CMK (cell line): ENCODE results near the gene TLE1.
"Not testable (repeated sequence)": the region's sequence is repeated elsewhere in the genome, so short reads cannot be mapped to it uniquely, and the experiment has no call there.

Experiments
- DNase-seq: peaks from one replicate; pipeline ENCODE4 v3.0.0-alpha.2; 2010; ENCODE audit warnings: low read depth

The TLE1 gene

DNA sequence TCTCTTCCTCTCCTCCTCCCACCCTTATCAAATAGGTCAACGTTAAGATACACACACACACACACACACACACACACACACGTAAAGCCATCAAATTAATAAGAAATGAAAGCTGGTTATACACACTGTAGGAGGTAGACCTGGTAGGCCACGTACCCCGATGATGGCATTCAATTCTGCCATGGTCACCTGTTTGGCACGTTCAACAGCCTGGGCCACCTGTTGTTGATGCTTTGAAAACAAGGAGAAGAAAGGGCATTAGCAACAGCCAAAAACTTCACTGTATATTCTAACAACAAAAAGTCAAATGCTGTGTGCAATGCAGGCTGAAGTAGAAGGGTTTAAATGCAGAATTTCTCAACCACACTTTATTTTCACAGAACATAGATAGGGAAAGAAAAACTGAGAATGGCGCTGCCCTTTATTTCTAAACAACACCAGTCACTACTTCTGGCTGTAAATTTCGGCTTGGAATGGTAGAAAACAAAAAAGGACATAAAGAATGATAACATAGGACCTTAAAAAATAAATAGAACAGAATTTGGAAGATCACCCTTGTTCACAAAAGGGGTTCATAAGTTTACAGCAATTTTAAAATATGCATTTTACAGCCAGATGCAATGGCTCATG is 37.2 kb downstream of the TLE1 start:
- no peak for DNase-seq

GRCh38 chr9:81650586-81651515 is 38.5 kb downstream of the TLE1 start:
- DNase-seq = no peak

- DNase-seq = no peak
These were observed 39.7 kb downstream of the TLE1 start for GRCh38 chr9:81649475-81650240.

- DNase-seq = no peak
These were observed 40.5 kb downstream of the TLE1 start for GRCh38 chr9:81648891-81649290.

GRCh38 chr9:81646337-81646736 is 43.0 kb downstream of the TLE1 start:
- no peak for DNase-seq

DNA sequence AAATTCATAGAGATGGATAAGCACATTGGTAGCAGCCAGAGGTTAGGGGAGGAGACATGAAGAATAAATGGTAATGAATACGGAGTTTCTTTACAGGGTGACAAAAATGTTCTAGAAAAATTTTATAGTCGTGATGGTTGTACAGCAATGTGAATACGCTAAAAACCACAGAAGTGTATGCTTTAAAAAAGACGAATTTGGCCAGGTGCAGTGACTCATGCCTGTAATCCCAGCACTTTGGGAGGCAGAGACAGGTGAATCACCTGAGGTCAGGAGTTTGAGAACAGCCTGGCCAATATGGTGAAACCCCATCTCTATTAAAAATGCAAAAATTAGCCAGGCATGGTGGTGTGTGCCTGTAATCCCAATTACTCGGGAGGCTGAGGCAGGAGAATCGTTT is 44.8 kb downstream of the TLE1 start:
- DNase-seq = not testable (repeated sequence)

DNA sequence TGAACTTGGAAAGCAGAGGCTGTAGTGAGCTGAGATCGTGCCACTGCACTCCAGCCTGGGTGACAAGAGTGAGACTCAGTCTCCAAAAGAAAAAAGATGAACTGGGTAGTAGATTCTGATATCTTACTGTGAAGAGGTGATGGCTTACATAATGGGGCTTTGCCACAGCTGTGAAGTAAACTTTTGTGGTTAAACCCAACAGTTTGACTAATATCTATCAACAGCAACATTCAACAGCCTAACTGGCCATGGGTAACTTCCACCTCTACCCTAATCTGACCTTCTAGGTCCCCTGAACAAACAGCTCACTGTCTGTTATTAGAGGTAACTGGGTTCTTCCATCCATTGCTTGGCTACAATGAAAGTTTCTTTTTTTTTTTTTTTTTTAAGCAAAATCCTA is 52.1 kb downstream of the TLE1 start:
- DNase-seq = no peak

DNA sequence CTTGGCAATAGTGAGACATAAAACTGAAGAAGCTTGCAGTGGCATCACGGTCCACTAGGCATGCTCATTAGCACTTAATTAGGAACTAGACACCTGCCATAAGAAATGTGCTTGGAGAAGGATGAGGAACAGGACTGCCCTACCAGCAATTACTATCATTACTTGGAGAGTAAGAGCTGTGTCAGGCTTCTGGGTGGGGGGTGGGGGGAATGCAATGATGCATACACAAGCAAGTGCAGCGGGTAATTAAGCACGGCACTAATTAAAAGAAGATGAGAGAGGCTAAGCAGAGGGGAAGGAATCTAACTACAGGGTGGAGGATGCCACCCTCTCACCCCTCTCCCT is 53.1 kb downstream of the TLE1 start:
- no peak for DNase-seq

DNA sequence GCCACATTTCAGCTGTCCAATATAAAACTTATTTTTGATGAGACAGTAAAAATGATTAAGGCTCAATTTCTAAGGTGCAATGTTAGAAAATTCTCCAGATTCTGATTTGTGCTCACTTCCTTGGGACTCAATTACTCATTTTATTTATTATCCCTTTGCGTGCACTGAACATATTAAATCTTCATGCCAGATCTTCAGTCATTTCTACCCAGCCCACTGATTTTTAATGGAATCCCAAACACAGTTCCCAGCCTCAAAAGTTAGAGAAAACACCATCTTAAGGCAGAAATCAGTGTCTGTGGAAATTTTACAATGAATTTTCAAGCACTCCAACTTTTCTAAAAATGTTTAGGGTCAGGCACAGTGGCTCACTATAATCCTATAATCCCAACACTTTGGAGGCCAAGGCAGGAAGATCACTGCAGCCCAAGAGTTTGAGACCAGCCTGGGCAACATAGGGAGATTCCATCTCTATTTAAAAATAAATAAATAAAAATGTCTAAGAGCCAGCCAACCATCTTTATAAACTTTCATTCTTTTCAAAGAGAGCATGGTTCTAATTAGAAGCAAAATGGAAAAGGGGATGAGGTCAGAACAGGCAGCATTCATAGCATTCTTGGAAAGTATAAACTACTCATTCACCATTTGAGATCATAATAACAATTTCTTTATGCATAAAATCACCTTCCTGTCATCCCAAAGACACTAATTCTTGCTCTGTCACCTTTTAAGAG is 53.7 kb downstream of the TLE1 start:
- no peak for DNase-seq

GRCh38 chr9:81634915-81635516 is 54.3 kb downstream of the TLE1 start:
- no peak for DNase-seq

DNA sequence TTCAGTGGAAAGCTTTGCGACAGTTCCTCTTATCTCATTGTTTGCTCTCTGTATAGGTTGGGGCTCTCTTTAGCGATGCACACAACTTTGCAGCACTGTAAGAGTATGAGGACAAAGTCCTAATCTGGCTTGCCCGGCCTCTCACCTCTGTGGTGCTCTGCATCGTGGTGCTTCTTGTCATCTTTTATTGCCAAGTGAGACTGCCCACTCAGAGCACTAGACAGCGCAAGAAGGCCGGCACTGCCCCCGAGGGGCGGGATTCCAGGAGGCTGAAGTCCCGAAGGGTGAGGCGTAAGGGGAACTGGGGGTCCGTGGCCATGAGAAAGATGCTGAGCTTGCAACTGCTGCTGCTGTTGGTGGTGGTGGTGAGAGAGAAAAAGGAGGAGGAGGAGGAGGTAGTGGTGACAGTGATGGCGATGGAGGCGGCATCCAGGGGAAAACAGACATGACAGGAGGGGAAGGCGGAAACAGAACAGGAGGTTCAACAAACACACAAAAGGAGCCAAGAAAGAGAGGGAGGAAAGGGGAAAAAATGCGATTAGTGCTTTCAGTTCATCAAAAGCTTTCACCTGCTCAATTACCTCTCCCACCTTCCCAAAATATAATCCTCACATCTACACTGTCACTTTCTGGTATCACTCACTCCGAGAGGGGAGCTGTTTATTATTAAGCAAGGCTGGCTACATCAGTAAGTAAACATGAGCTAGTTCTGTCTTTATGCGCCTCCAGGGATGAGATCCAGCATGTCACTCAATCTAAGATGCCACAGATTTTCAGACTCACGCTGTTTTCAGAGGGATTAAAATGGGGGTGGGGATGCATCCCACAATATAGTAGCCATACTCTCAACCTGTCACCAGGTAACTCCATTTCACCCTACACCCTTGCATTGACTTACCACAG is 55.1 kb downstream of the TLE1 start:
- DNase-seq = no peak

DNA sequence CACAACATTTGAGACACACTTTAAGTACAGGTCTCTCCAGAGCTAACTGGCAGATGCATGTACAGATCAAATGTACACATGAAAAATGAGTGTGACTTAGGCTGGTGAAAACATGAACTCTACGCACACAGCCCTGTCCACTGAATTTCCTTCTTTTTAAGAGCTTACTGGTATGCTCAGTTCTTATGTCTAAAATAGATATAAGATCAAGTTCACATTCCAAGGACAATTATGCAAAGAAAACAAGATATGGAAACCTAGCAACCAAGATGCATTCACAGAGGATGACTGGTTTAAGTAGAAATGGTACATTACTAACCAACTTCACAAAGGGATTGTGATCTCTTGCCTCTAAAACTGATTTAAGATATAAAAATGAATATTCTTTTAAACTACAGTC is 56.7 kb downstream of the TLE1 start:
- DNase-seq = no peak

- no peak for DNase-seq
These were observed 58.1 kb downstream of the TLE1 start for GRCh38 chr9:81631218-81631745.

- DNase-seq = no peak
These were observed 59.9 kb downstream of the TLE1 start for GRCh38 chr9:81629440-81629839.

- DNase-seq = no peak
These were observed 60.5 kb downstream of the TLE1 start for GRCh38 chr9:81628897-81629296.

DNA sequence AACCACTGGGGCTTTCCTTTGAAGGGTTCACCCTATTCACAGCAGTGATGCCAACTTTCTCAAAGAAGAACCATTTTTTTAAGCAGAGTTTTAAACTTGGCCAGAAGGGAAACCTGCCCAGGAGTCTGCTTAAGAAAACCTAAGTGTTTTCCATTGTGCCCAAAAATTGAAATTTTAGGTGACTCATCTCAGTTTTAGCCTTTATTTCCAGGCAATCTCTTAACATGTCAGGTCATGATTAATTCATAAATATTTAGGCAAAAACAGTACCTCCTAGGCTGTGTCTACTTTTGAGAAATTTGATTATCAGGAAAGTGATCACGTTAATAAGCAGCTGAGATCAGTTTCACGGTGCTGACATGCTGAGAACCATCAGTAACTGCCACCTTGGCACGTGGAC is 61.9 kb downstream of the TLE1 start:
- DNase-seq = no peak

DNA sequence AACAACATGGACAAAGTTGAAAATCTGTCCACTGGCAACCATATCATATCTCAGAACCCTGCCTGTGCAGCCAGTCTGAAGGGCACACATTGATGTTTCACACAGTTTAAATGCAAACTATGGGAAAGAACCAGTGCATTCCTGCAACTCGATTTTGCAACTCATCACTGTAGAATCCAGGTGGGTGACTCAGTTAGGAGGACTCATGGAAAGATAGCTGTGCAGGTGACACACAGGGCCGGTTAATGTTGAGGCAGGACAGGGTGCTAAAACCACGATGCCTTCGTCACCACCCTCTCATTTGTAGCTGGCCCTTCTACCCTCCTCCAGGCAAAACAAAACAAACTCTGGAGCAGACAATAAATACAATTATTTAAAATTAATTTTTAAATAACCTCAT is 62.8 kb downstream of the TLE1 start:
- DNase-seq = no peak

GRCh38 chr9:81625969-81626368 is 63.4 kb downstream of the TLE1 start:
- no peak for DNase-seq

DNA sequence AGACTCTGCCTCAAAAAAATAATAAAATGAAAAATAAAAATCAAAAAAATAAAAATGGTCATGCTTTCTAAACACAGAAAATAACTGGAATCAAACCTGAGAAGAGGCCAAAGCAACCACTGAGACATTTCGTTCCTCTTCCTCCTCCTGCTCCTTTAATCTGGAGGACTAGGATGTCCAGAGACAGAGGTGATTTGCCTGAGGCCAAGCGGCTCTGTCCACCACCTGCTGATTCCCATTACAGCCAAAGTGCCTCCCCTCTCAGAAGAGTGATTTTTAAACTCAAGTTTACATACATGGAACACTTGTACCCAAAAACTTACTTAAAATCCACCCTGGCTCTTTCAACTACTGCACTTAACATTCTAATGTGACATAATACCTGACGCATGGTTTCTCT is 65.6 kb downstream of the TLE1 start:
- no peak for DNase-seq

- no peak for DNase-seq
These were observed 66.7 kb downstream of the TLE1 start for GRCh38 chr9:81622471-81623255.
